Measurements from ENCODE around the gene E2F7.

Gene E2F7

DNA sequence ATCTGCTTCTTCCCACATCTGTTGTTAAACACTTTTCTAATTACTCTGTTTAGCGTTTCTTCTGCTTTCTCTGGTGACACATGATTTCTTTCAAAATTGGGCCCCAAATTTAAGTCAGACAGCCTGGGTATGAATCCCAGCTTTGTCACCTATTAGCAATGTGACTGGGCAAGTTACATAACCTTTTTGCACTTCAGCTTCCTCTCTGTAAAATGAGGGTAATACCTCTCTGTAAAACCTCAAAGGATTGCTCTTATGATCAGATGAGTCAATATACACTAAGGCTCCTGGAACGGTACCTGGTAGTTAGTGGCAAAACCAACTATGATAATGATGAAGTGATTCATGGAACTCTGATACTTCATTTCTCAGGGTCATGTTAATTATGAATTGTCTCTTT is 33.0 kb downstream of the E2F7 start:
- TF ChIP-seq, protein P1, sequence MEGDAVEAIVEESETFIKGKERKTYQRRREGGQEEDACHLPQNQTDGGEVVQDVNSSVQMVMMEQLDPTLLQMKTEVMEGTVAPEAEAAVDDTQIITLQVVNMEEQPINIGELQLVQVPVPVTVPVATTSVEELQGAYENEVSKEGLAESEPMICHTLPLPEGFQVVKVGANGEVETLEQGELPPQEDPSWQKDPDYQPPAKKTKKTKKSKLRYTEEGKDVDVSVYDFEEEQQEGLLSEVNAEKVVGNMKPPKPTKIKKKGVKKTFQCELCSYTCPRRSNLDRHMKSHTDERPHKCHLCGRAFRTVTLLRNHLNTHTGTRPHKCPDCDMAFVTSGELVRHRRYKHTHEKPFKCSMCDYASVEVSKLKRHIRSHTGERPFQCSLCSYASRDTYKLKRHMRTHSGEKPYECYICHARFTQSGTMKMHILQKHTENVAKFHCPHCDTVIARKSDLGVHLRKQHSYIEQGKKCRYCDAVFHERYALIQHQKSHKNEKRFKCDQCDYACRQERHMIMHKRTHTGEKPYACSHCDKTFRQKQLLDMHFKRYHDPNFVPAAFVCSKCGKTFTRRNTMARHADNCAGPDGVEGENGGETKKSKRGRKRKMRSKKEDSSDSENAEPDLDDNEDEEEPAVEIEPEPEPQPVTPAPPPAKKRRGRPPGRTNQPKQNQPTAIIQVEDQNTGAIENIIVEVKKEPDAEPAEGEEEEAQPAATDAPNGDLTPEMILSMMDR (IDR thresholded peaks at IDR 0.05; ENCODE audit: control insufficient read depth, insufficient read depth, low read depth, low read length, missing control alignments) = no peak
- DNase-seq (ENCODE audit: low read depth) = peak; percentile 10
- H3K4me3 ChIP-seq (ENCODE audit: control insufficient read depth, low read depth, low read length) = no peak overlapping the region

DNA sequence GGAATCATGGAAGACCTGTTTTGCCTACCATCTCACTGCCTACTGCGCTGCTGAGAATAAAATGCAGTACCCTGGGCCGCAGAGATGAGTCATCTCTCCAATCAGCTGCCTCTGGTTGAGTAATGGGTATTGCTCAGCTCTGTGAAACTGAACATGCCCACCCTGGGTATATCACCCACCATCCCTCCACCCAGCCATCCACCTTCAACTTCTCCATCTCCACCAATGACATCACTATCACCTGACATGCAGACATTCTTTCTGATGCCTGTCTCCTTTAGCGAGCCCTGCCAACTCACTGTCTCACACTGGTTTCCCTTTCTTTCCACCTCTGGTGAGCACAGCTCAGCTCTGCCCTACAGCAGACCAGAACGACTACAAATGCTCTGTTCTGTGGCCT is 33.6 kb downstream of the E2F7 start:
- H3K4me3 ChIP-seq (ENCODE audit: control insufficient read depth, low read depth, low read length) = no peak overlapping the region
- no peak for DNase-seq (ENCODE audit: low read depth)
- TF ChIP-seq, protein P1 (IDR thresholded peaks at IDR 0.05; ENCODE audit: control insufficient read depth, insufficient read depth, low read depth, low read length, missing control alignments) = no peak

DNA sequence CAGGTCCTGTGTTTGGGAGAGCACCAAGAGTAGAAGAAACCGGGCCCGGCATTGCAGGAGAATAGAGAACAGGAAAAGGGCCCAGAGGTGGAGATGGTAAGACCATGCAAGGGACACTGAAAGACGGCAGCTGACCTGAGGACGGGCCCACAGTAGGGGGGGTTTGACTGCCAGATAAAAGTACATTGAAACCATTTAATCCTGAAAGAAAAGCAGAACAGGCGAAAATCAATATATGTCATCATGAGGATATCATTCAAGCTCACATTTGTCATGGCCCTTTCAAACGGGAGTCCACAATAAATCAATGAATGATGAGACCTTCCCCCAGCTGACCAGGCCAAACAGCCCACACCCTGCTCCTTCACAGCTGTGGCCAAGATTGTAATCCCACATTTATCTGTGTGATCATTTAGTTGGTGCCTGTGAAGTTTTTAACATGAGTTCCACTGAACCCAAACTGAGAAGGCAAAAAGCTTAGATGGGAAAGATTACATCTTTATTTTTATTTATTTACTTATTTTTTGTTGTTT is 39.5 kb downstream of the E2F7 start:
- TF ChIP-seq, protein P1 (IDR thresholded peaks at IDR 0.05; ENCODE audit: control insufficient read depth, insufficient read depth, low read depth, low read length, missing control alignments) = no peak
- H3K4me3 ChIP-seq (ENCODE audit: control insufficient read depth, low read depth, low read length) = no peak overlapping the region
- no peak for DNase-seq (ENCODE audit: low read depth)

DNA sequence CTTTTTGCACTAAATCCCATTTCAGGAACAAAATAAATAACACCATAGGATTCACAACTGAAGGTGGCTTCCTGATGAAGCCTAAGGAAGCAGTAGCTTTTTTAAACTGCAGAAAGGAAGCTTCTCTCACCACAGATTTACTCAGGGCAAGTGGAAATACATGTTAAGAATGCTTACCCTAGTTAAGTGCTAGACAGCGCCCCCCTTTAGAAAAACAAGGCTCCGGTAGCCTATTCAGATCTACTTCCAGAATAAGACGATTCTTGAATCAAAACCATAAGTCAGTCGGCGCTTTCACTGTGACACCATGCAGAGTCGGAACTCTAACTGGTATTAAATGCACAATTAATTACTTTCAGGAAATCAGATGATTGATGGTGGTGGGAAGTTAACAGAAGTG is 41.9 kb downstream of the E2F7 start:
- H3K4me3 ChIP-seq (ENCODE audit: control insufficient read depth, low read depth, low read length) = no peak overlapping the region
- TF ChIP-seq, protein P1 (IDR thresholded peaks at IDR 0.05; ENCODE audit: control insufficient read depth, insufficient read depth, low read depth, low read length, missing control alignments) = no peak

DNA sequence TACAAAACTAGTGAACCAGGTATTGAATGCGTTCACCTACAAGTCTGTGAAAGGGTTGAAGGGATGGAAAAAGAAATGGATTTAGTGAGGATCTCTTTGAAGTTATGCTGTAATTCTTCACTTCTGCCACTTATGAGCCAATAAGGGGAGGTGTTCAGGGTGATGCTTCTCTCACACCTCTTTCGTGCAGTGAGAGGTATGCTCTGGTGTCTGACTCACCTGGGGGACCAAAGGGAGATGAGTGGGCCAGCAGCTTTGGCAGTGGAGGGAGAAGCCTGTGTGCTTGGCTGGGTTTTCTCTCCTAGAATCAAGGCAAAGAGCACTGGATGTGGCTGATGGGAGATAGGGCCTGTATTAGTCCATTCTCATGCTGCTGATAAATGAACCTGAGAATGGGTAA is 45.4 kb downstream of the E2F7 start:
- TF ChIP-seq, protein P1 (IDR thresholded peaks at IDR 0.05; ENCODE audit: control insufficient read depth, insufficient read depth, low read depth, low read length, missing control alignments) = no peak
- no peak overlapping the region for H3K4me3 ChIP-seq (ENCODE audit: control insufficient read depth, low read depth, low read length)
- DNase-seq (ENCODE audit: low read depth) = no peak

More for the DNA sequence above, 41.9 kb downstream of the E2F7 start:
- no peak for DNase-seq (ENCODE audit: low read depth)

DNA sequence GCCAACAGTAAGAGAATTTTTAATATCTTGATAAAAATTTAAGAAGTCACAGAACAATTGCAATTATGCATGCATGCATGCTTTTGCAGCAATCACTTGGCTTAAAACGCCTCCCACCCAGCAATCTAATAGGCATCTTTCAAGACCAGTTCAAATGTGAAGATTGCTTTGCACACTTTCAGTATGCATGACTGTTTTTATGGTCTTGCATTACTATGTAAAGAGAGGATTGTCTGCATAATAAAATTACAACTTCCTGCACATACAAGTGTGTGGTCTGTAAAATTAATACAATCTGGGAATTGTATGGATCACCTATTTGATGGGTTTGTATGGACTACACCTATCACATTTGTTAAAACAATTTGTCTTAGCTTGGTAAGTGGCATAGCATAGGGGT is 48.8 kb downstream of the E2F7 start:
- TF ChIP-seq, protein P1 (IDR thresholded peaks at IDR 0.05; ENCODE audit: control insufficient read depth, insufficient read depth, low read depth, low read length, missing control alignments) = no peak
- DNase-seq (ENCODE audit: low read depth) = no peak
- no peak overlapping the region for H3K4me3 ChIP-seq (ENCODE audit: control insufficient read depth, low read depth, low read length)

DNA sequence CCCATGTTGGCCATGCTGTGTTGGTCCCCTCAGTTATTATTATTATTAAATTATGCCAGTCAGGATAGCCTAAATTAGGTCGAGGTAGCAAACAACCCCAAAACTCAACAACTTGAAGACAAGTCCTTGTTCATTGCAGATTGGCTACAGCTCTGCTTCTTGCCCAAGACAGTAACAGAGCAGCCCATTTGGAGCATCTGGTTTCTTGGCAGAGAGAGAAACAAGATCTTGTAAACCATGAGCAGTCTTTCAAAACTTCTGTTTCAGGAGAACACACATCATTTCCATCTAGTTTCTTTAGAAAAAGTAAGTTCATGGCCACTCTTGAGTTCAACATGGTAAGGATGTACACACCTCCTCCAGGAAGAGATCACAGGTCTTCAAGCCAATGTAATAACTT is 52.3 kb downstream of the E2F7 start:
- TF ChIP-seq, protein P1 (IDR thresholded peaks at IDR 0.05; ENCODE audit: control insufficient read depth, insufficient read depth, low read depth, low read length, missing control alignments) = no peak
- peak; percentile 2 for DNase-seq (ENCODE audit: low read depth)
- no peak overlapping the region for H3K4me3 ChIP-seq (ENCODE audit: control insufficient read depth, low read depth, low read length)
